RWPE2 (cell line): ENCODE data around the gene ZNF101.

Experiments used
- ATAC-seq: fragments of 200-7000 bp; cut with Tn5 transposase; 3 replicates; pipeline ENCODE4 v1.9.1; 2021; ENCODE audit warnings: low read depth
- DNase-seq: peaks from one replicate; pipeline ENCODE4 v3.0.0-alpha.2; 2020; ENCODE audit warnings: low spot score
- H3K27ac ChIP-seq: fragments of 450-650 bp; 2 replicates; pipeline ENCODE4 v1.5.1; 2017; ENCODE audit warnings: mild to moderate bottlenecking; ENCODE audit not compliant: poor library complexity, severe bottlenecking
- H3K27me3 ChIP-seq: fragments of 250-450 bp; sonication (Bioruptor Pico); 2 replicates; pipeline ENCODE4 v1.5.1; 2021; ENCODE audit warnings: mild to moderate bottlenecking, moderate library complexity; ENCODE audit not compliant: insufficient read depth, poor library complexity, severe bottlenecking
- H3K36me3 ChIP-seq: fragments of 250-450 bp; sonication (Bioruptor Pico); 2 replicates; pipeline ENCODE4 v1.5.1; 2020; ENCODE audit warnings: low read depth, mild to moderate bottlenecking, moderate library complexity
- H3K4me1 ChIP-seq: fragments of 250-450 bp; sonication (Bioruptor Pico); 2 replicates; pipeline ENCODE4 v1.5.1; 2021; ENCODE audit warnings: mild to moderate bottlenecking, moderate library complexity; ENCODE audit not compliant: insufficient read depth, poor library complexity, severe bottlenecking
- H3K4me3 ChIP-seq: fragments of 250-450 bp; sonication (Bioruptor Pico); 2 replicates; pipeline ENCODE4 v1.5.1; 2021; ENCODE audit warnings: mild to moderate bottlenecking, moderate library complexity; ENCODE audit not compliant: severe bottlenecking
- H3K9me3 ChIP-seq: fragments of 250-450 bp; sonication (Bioruptor Pico); 2 replicates; pipeline ENCODE4 v1.5.1; 2021; ENCODE audit warnings: mild to moderate bottlenecking, moderate library complexity; ENCODE audit not compliant: severe bottlenecking
- CTCF ChIP-seq: fragments of 450-650 bp; IDR thresholded peaks from one replicate; pipeline ENCODE4 v1.5.1; 2017; ENCODE audit warnings: mild to moderate bottlenecking, moderate library complexity; ENCODE audit not compliant: poor library complexity, severe bottlenecking

ZNF101 gene

GRCh38 chr19:19721896-19722295 lies 53.3 kb downstream of the ZNF101 start:
- peaks cover 13% of the 10 kb centered on the region for H3K9me3 ChIP-seq
- no peaks in the 10 kb centered on the region for H3K36me3 ChIP-seq
- no peak for TF ChIP-seq CTCF
- no peak overlapping the region for H3K27ac ChIP-seq
- ATAC-seq = no peak
- no peaks in the 10 kb centered on the region for H3K27me3 ChIP-seq
- DNase-seq = no peak
- H3K4me3 ChIP-seq = no peak overlapping the region
- H3K4me1 ChIP-seq = no peaks in the 10 kb centered on the region

- H3K4me1 ChIP-seq = no peaks in the 10 kb centered on the region
- ATAC-seq = peak; percentile 100
- peaks cover 28% of the 10 kb centered on the region for H3K36me3 ChIP-seq
- peak; percentile 92 for DNase-seq
- H3K27ac ChIP-seq = no peak within 1 kb of the TSS
- H3K9me3 ChIP-seq = peaks cover 25% of the 10 kb centered on the region
- peak within 1 kb of the TSS; percentile 75 for H3K4me3 ChIP-seq
- no peak for TF ChIP-seq CTCF
- no peaks in the 10 kb centered on the region for H3K27me3 ChIP-seq
These were observed 64.2 kb downstream of the ZNF101 start, which contains the start of gene ZNF14 for GRCh38 chr19:19732579-19733501. TSS of gene ZNF14 (minus strand) at chr19:19733112. CDS start at chr19:19732958, 154 bp downstream.
